ENCODE results near the gene CACNA1A.

Gene CACNA1A

DNA sequence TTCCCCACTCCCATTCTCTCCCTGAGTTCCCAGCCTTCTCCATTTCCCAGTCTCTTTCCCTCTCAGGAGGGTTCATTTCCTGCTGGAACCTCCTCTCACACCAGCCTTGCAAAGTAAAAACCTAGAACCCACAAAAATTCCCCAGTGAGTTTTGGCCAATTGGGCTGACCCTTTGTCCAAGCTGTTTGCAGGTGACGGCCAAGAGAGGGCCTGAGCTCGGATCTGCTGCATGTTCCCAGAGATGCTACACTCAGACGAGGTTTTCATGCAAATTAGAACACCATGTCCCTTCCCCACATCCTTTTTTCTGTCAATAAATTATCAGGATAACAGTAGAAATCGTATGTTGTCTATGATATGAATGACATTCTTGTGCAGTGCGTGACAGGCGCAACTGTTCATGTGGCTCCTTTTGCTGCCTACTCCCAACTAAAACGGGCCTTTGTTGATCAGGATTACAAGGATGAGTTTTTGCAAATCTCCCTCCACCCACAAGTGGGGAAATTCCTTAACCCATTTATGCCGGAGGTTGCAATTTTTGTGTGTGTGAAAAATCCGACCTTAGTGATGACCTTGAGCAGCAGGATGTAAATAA is 149.5 kb downstream of the CACNA1A start:
- DNase-seq: no peak

DNA sequence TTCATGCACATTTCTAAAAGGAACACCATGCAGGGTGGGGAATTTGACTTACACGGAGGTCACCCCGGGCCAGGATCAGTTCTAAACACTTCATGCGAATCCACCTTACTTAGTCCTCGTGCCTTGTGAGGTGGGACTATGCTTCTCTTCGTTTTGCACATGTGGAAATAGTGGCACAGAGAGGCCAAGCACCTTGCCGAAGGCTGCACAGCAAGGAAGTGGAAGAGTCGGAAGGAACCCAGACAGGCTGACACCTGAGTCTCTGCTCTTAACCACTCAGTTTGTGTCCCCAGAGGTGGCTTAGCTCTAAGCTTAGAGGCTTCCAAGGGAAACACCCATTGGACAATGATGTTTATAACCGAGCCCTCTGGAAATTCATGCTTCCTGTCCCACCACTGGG is 150.1 kb downstream of the CACNA1A start:
- no peak for DNase-seq

DNA sequence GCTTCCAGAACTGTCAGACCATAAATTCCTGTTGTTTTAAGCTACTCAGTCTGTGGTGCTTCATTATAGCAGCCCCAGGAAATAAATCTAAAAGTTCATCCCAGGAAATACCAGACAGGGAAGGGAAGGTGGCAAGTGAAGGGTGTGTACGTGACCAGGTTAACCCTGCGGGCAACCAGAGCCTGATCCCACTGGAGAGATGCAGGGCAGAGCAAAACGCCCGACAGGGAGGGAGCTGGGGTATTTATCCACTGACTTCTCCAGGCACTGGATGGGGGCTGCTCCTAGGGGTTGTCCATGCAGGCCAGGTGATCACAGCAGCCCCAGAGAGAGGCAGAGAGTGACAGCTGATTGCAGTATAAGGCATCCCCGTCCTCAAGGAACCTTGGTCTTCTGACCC is 150.9 kb downstream of the CACNA1A start:
- no peak for DNase-seq

DNA sequence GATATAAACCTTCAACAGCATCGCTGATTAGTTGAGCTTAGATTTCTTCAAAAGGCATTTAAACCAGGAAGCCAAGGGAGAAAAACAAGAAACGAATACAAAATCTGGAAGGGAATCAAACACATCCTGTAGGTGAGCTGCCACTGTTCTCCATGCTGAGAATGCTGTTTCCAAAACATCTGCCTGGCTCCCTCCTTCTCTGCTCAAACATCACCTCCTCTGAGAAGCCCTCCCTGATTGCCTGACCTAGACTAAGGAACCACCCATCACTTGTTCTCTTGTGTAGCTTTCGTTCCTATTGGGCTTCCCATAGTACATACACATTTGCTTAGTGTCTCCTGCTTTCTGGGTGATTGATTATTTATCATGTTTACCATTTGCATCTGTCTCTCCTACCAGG is 152.7 kb downstream of the CACNA1A start:
- no peak for DNase-seq

DNA sequence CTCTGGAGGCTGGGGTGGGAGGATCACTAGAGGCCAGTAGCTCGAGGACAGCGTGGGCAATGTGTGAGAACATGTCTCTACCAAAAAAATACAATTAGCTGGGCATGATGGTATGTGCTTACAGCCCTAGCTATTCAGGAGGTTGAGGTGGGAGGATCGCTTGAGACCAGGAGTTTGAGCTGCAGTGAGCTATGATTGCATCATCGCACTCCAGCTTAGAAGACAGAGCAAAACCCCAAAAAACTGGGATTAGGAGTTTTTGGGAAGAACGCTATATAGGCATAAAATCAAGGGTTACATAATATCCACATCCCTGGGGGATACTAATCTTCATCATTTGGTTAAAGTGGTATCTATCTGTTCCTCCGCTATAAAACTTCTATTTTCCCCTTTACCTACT is 155.5 kb downstream of the CACNA1A start:
- no peak for DNase-seq

DNA sequence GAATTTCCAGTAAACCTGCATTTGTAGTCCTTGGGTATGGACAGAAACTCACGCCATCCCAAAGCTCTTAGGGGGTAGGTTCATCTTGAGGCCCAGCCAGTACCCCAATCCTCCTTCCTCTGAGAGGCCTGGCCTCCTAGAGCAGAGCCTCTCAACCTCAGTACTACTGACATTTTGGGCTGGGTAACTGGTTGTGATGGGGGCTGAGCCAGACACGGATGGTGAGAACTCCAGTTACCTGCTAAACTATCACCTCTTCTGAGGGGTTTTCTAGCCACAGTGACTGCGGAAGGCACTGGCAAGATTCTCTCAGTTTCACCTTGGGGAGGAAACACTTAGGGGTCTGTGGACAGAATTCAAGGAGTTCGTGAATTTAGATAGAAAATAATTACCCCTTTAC is 156.2 kb downstream of the CACNA1A start:
- DNase-seq: no peak

DNA sequence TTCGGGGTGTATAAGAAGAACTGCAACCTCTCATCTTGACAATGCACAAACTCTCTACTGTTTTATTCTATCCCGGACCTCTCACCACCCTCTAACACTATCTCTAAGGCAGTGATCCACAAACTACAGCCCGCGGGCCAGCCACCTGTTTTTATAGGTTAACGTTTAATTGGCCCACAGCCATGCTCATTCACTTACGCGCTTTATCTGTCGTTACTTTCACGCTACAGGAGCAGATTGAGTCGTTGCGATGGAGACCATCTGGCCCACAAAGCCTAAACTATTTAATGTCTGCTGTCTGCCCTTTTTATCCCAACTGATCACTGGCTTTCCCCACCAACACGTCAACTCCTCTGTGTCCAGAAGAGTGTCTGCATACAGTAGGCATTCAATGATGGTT is 158.9 kb downstream of the CACNA1A start:
- no peak for DNase-seq

DNA sequence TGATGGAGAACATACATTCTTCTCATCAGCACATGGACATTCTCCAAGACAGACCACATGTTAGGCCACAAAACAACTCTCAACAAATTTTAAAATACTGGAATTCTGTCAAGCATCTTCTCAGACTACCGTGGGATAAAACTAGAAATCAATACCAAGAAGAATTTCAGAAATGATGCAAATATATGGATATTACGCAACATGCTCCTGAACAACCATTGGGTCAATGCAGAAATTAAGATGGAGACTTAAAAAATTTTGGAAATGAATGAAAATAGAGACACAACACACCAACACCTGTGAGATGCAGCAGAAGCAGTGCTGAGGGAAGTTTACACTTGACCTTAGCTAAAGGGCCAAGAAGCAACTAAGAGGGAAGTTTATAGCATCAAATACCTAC is 162.8 kb downstream of the CACNA1A start:
- no peak for DNase-seq

DNA sequence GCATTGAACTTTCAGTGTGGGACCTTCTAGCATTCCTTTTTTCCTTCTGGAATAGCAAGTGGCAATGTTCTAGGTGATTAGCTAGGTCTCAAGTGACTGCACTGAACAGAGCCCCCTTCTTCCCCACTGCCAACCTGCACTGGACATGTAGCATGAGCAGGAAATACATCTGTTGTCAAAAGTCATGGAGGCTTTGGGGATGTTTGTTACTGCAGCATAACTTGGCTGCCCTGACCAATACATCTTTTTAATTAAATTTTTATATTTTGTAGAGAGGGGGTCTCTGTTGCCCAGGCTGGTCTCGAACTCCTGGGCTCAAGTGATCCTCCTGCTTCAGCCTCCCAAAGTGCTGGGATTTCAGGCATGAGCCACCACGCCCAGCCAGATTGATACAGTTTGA is 163.6 kb downstream of the CACNA1A start:
- no peak for DNase-seq

DNA sequence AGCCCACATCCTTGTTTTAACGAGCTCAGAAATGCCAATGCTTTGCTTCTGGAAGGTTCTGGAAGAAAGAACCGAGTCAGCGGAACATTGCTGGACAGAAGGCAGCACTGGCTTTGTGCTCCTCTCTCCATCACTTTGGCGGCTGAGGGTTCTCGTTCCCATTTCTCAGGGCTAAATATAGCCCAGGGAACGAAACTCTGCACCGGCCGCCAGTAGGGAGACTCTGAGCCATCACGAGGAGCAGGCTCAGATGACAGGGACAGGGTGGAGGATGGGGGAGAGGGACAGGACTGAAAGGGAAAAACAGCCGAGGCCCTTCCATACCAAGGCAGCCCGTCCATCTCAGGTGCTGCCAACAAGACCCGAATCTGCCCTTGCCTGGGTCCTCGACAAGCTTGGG is 166.4 kb downstream of the CACNA1A start:
- no peak for DNase-seq

DNA sequence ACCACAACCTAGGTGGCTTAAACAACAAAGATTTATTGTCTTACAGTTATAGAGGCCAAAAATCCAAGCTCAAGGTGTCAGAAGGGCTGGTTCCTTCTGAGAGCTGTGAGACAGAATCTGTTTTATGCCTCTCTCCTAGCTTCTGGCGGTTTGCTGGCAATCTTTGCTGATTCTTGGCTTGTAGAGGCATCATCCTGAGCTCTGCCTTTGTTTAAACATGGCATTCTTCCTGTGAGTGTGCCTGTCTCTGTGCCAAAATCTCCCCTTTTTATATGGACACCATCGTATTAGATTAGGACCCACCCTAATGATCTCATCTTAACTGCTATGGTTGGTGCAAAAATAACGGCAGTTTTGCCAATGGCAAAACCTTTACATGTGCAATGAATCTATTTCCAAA is 169.1 kb downstream of the CACNA1A start:
- DNase-seq: no peak

DNA sequence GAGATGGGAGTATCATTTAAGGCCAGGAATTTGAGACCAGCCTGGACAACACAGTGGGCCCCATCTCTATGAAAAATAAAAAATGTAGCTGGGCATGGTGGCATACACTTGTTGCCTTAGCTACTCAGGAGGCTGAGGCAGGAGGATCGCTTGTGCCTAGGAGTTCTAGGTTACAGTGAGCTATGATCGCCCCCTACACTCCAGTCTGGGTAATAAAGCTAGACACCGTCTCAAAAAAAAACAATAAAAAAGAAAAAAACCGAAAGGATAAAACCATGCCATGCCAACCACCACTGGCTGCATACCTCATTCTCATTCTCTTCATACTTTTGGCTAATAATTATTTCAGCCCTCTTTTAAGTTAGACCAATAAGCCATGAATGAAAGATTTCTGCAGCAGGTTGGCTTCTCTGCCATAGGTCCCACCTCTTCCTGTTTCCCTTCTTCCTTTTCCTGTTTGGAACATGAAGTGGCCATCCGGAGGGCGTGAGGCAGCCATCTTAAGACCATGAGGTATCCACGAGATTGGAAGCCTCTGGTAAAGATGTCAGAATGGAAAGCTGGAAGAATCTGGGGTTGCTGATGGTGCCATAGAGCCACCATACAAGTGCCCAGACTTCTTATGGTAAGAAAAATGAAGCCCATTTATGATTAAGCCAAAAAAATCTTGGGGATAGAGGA is 171.3 kb downstream of the CACNA1A start:
- no peak for DNase-seq

DNA sequence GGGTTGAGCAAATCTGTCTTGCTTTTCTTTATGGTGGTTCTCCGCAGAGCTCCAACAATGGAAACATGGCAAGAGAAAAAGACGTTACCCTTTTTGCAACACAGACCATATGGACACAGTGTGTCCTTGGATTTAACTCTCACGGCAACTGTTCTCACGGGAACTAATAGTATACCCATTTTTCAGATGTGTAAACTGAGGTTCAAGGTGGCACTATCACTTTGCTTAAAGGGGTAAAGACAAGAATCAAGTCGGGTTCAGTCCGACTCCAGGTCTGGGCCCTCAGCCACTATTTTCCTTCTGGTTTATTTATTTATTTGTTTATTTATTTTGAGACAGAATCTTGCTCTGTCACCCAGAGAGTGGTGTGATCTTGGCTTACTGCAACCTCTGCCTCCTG is 176.0 kb downstream of the CACNA1A start:
- no peak for DNase-seq

DNA sequence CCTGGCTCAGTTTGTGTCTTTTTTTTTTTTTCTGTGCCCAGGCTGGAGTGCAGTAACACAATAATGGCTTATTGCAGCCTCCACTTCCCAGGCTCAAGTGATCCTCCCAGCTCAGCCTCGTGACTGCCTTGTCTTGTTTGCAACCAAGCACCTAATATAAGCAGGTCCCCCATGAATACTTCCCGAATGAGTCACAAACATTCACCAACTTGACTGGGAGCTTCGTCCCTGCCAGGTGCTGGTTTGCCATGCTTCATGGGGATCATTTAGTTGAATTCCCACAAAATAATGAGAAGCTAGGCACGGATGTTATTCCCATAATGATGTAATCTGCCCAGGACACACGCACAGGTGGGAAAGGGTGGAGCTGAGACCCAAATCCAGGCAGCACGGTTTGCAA is 176.5 kb downstream of the CACNA1A start:
- DNase-seq: no peak

DNA sequence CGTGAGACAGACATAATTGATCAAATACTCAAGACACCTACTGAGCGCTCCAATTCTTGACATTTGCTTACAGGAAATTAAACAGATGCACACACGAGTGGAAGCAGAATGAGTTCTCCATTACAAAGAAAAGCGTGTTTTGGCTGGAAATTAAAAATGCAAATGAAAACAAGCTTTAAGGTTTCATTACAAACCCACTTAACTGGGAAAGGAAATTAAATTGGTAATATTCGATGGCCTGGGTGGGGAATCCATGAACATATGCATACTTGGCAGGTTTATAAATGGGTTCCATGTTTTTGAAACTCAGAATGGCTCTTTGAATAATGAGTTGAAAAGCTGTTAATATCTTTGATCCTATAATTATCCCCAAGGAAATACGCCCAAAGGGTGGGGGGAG is 178.0 kb downstream of the CACNA1A start:
- DNase-seq: no peak

DNA sequence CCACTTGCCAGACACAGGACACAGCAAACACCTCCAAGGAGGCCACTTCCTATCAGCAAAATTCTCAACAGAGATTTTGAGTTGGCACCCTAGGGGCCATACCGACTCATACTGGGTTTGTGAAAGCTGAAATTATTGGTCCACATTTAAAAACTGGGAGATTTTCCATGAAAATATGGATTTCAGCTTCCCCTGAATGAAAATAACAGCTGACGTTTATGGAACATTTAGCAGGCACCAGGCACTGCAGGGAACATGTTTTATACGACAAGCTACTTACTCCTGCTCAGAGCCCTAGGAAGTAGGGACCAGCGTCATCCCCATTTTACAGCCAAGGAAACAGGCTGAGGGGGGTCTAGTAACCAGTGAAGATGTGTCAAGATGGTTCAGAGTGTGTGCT is 186.8 kb downstream of the CACNA1A start:
- no peak for DNase-seq

DNA sequence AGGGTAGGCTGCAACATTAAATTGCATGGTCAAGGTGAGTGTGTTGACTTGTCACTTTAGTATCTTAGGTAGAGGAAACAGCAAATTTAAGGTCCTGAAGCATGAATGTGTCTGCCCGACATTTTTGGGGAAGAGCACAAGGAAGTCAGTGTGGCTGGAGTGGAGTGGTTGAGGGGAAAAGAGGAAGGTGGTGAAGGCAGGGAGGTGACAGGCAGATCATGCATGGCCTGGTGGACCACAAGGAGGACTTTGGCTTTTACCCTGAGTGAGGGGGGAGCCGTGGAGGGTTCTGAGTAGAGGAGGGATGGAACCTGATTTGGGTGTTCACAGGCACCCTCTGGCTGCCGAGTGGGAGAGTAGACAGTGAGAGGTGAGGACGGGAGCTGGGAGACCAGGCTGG is 188.1 kb downstream of the CACNA1A start:
- no peak for DNase-seq

DNA sequence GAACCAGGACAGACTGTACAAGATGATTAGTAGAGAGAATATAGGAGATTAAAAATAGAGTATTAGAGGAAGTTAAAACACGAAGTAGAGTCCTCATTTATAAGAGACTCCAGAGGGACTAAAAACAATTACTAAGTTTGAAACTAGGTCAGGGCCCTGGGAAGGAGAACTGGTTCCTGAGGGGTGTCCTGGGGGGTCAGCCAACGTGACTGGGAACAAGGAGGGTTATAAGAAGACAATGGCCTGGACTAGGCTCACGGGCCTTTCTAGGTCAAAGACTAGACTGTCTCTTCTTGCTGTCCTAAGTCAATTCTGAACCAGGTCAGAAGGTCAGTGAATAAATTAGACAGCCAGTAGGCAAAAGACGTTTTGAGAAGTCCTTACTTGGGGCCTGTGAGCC is 190.8 kb downstream of the CACNA1A start:
- DNase-seq: no peak

DNA sequence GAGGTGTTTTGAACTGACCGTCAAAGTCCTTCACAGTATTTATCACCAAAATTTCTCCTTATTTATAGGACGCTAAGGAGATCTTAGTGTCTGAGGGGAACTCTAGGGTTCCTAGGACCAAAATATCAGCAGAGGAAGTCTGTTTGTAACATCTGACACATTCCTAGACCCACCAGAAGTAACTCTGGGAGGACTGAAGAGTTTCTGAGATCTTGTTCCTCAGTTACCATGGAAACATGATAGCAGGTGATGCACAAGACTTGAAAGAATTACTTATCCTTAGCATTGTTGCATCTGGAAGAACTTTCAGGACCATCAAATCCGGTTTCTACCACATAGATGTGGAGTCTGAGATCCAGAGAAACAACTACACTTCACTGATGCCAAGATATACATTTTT is 191.5 kb downstream of the CACNA1A start:
- no peak for DNase-seq

DNA sequence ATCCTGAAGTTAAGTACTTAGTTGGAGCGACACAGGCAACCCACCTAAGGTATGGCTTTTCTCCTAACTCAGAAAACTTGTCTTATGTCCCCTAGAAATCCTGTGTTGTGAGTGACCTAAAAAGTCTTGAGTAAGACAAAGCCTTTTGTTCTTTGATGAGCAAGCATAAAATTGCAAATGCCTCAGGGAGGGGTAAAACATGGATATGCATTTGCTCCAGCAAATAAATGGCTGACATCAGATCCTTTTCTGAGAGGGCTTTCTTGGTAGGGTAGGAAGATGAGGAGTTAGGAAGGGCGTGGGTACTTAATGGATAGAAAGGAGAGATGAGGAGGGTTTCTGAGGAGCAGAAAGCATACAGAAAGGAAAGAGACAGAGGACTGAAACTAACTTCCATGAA is 192.4 kb downstream of the CACNA1A start:
- no peak for DNase-seq

DNA sequence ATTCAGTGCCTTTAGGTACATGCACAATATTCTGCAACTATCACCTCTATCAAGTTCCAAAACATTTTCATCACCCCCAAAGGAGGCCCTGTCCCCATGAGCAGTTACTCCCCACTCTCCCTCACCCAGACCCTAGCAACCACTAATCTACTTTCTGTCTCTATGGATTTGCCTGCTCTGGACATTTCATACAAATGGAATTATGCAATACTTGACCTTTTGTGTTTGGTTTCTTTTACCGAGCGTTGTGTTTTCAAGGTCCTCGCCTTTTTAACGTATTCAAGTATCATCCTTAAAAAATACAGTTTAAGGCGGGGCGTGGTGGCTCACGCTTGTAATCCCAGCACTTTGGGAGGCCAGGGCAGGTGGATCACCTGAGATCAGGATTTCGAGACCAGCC is 196.4 kb downstream of the CACNA1A start:
- no peak for DNase-seq

DNA sequence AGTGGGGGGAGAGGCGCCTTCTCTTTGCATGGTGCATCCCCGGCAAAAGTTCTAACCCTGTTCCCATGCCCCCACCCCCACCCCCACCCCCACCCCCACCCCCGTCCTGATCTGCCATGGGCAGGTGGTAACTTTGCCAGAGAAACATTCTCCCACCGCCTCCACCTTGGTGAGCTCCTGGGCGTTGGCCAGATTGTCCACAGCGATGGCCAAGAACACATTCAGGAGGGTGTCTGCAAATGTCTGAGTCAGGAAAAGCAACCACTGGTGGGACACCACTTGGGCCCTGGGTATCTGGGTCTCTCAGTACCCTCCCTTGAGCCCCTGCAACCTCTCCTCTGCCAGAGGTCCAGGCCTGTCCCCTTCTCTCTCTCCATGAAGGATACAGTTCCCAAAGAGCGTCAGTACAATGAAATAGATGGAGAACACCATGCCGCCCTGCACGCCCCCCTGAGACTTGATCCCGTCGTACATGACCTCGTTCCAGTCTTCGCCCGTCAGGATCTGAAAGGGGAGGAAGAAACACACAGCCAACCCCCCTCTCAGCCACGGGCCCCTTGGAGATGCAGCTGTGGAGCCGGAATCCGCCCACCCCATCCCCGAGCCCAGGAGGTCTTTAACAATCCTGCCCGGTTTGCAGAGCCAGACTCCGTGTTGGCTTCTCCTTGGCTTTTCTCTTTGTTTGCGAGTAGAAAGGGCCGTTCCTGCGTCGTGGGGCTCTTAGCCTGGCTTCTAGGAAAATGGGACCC is 202.7 kb downstream of the CACNA1A start:
- DNase-seq: no peak

DNA sequence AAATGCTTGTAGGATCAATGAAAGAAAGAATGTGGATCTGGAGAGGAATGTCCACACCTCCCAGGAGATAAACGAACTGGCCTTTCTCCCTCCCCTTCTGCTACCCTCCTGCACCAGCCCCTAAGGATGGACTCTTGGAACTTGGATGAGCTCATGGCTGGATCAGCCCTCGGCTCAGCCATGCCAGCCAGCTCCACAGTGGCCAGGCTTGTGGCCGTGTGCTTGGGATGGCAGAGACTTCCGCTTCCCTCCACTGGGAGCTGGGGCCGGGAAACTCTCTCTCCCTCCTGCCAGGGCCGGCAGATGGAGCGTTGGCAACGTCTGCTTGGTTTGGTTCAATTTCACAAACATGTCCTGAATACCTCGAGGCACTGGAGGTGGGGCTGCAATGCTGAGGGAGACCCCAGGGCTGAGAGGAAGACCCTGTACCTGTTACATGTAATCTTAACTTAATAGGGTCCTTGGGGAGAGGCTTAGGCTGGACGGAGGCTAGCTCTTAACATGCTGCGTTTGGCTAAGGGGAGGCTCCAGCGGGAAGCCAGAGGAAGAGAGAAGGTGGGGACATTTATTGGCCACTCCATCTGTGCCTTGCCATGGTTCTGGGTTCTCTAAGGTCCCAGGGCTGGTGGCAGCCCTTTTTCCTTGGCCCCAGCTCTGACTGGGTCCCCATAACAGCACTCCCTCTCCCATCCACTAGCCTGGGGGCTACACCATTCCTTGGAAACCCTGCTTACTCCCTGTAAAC is 203.6 kb downstream of the CACNA1A start:
- no peak for DNase-seq
